IMR-90 (cell line): ENCODE results near the gene CTNNA2.

ENCODE experiments used
- BHLHE40 ChIP-seq: fragments of 150-350 bp; IDR thresholded peaks from 2 replicates; pipeline ENCODE4 v1.6.1; 2016; ENCODE audit warnings: mild to moderate bottlenecking, low read depth, low read length
- CEBPB ChIP-seq: IDR thresholded peaks from 2 replicates; pipeline ENCODE4 v1.6.1; 2012; ENCODE audit warnings: low read depth, low read length, improper control_type of control experiment
- CTCF ChIP-seq: conservative IDR thresholded peaks from 2 replicates; pipeline ENCODE4 v1.5.1; 2012; ENCODE audit warnings: mild to moderate bottlenecking, low read depth, low read length, improper control_type of control experiment
- ELK1 ChIP-seq: fragments of 150-350 bp; IDR thresholded peaks from 2 replicates; pipeline ENCODE4 v1.6.1; 2016; ENCODE audit warnings: low read depth, mild to moderate bottlenecking, low read length, moderate library complexity, borderline replicate concordance
- MAFK ChIP-seq: IDR thresholded peaks from 2 replicates; pipeline ENCODE4 v1.6.1; 2012; ENCODE audit warnings: low read depth, low read length, improper control_type of control experiment
- MAZ ChIP-seq: IDR thresholded peaks from 2 replicates; pipeline ENCODE4 v1.6.1; 2012; ENCODE audit warnings: low read depth, mild to moderate bottlenecking, low read length, improper control_type of control experiment, moderate library complexity, borderline replicate concordance
- NFE2L2 ChIP-seq: fragments of 150-350 bp; IDR thresholded peaks from 2 replicates; pipeline ENCODE4 v1.6.1; 2016; ENCODE audit warnings: low read depth, mild to moderate bottlenecking, low read length
- POLR2A ChIP-seq: IDR thresholded peaks from 2 replicates; pipeline ENCODE4 v1.6.1; 2012; ENCODE audit warnings: mild to moderate bottlenecking, low read depth, low read length
- RAD21 ChIP-seq: IDR thresholded peaks from 2 replicates; pipeline ENCODE4 v1.6.1; 2012; ENCODE audit warnings: low read length, improper control_type of control experiment
- RCOR1 ChIP-seq: IDR thresholded peaks from 2 replicates; pipeline ENCODE4 v1.6.1; 2012; ENCODE audit warnings: mild to moderate bottlenecking, low read length, improper control_type of control experiment; ENCODE audit not compliant: insufficient replicate concordance
- RFX5 ChIP-seq: IDR thresholded peaks from 2 replicates; pipeline ENCODE4 v1.8.0; 2012; ENCODE audit warnings: low read depth, mild to moderate bottlenecking, low read length, moderate library complexity
- USF2 ChIP-seq: fragments of 150-350 bp; IDR thresholded peaks from 2 replicates; pipeline ENCODE4 v1.6.1; 2017; ENCODE audit warnings: mild to moderate bottlenecking, antibody characterized with exemption, low read length, low read depth

- TF ChIP-seq MAZ (no peak), POLR2A (no peak), CTCF (0 out of 2 replicates have a peak, but pooled peaks have one; percentile 27), RCOR1 (no peak), MAFK (no peak), NFE2L2 (no peak), USF2 (no peak), CEBPB (no peak), RAD21 (no peak), RFX5 (no peak), BHLHE40 (no peak), ELK1 (no peak)
Observed at GRCh38 chr2:79512442-79513401, at the start of gene CTNNA2.
